ENCODE data around the gene PLB1. TPM values are rescaled to one million over a fixed set of nuclear protein-coding genes. Genes with fewer than 3 reads are reported as not detected.

Gene PLB1
- total RNA-seq, 1 experiment from 2014 or later, result 0.44 TPM

GRCh38 chr2:28650266-28650584, 154.4 kb downstream of the PLB1 start (continued):
- TF ChIP-seq ZNF512 (CRISPR knock-in tag; IDR thresholded peaks at IDR 0.05; ENCODE audit: borderline replicate concordance) (no peak), RORB (CRISPR knock-in tag; IDR thresholded peaks at IDR 0.05) (no peak), JAZF1 (CRISPR knock-in tag; IDR thresholded peaks at IDR 0.05) (no peak), SMAD3 (CRISPR knock-in tag; IDR thresholded peaks at IDR 0.05; ENCODE audit: borderline replicate concordance) (no peak)

- Mint-ChIP-seq H3K9me3 (no peaks in the 10 kb centered on the region), H3K27ac (no peak overlapping the region), H3K27me3 (ENCODE audit: low read depth) (no peaks in the 10 kb centered on the region), H3K36me3 (no peaks in the 10 kb centered on the region), H3K4me1 (no peaks in the 10 kb centered on the region), H3K4me3 (no peak overlapping the region)
- DNase-seq (ENCODE audit: low spot score), result no peak
- no peak for ATAC-seq
- TF ChIP-seq MAX (CRISPR knock-in tag; IDR thresholded peaks at IDR 0.05) (no peak), ZNF425 (CRISPR knock-in tag; conservative IDR thresholded peaks at IDR 0.05) (no peak), ZBTB21 (CRISPR knock-in tag; IDR thresholded peaks at IDR 0.05; ENCODE audit: borderline replicate concordance) (no peak), E2F5 (CRISPR knock-in tag; IDR thresholded peaks at IDR 0.05) (no peak)
- ChIA-PET CTCF (no interaction called here), POLR2A (no interaction called here)
These were observed 156.4 kb downstream of the PLB1 start for GRCh38 chr2:28652217-28652616.

GRCh38 chr2:28653892-28654662, 158.2 kb downstream of the PLB1 start:
- Mint-ChIP-seq H3K36me3 (no peaks in the 10 kb centered on the region), H3K4me1 (peaks cover 4% of the 10 kb centered on the region), H3K27me3 (ENCODE audit: low read depth) (no peaks in the 10 kb centered on the region), H3K4me3 (no peak overlapping the region), H3K9me3 (no peaks in the 10 kb centered on the region), H3K27ac (no peak overlapping the region)
- TF ChIP-seq ZNF317 (CRISPR knock-in tag; IDR thresholded peaks at IDR 0.05; ENCODE audit: borderline replicate concordance, low read depth) (no peak), ZNF396 (CRISPR knock-in tag; IDR thresholded peaks at IDR 0.05; ENCODE audit: borderline replicate concordance) (no peak), ELF4 (CRISPR knock-in tag; IDR thresholded peaks at IDR 0.05; ENCODE audit: low read depth) (no peak), CTCF (IDR thresholded peaks at IDR 0.05) (no peak), ZNF232 (CRISPR knock-in tag; IDR thresholded peaks at IDR 0.05) (no peak), JAZF1 (CRISPR knock-in tag; IDR thresholded peaks at IDR 0.05) (no peak), NFYB (CRISPR knock-in tag; conservative IDR thresholded peaks at IDR 0.05; ENCODE audit: low read depth) (no peak), GRHL2 (CRISPR knock-in tag; IDR thresholded peaks at IDR 0.05; ENCODE audit: insufficient replicate concordance, severe bottlenecking) (no peak), ZNF219 (CRISPR knock-in tag; IDR thresholded peaks at IDR 0.05; ENCODE audit: borderline replicate concordance) (no peak), SOX15 (CRISPR knock-in tag; IDR thresholded peaks at IDR 0.05) (no peak), ZBTB21 (CRISPR knock-in tag; IDR thresholded peaks at IDR 0.05; ENCODE audit: borderline replicate concordance) (no peak), ERG (CRISPR knock-in tag; IDR thresholded peaks at IDR 0.05) (no peak), E2F1 (CRISPR knock-in tag; IDR thresholded peaks at IDR 0.05) (no peak), ZNF121 (CRISPR knock-in tag; IDR thresholded peaks at IDR 0.05) (no peak), ZNF425 (CRISPR knock-in tag; conservative IDR thresholded peaks at IDR 0.05) (no peak)
- ChIA-PET CTCF (interaction anchor here (1.1 kb wide), 1 partner anchor 33 kb away, joined by 3 read pairs; no protein-coding TSS in a partner anchor), POLR2A (no interaction called here)
- ATAC-seq (no peak), DNase-seq (ENCODE audit: low spot score) (no peak)
